ENCODE measurements around the gene UBR2.

Gene UBR2

DNA sequence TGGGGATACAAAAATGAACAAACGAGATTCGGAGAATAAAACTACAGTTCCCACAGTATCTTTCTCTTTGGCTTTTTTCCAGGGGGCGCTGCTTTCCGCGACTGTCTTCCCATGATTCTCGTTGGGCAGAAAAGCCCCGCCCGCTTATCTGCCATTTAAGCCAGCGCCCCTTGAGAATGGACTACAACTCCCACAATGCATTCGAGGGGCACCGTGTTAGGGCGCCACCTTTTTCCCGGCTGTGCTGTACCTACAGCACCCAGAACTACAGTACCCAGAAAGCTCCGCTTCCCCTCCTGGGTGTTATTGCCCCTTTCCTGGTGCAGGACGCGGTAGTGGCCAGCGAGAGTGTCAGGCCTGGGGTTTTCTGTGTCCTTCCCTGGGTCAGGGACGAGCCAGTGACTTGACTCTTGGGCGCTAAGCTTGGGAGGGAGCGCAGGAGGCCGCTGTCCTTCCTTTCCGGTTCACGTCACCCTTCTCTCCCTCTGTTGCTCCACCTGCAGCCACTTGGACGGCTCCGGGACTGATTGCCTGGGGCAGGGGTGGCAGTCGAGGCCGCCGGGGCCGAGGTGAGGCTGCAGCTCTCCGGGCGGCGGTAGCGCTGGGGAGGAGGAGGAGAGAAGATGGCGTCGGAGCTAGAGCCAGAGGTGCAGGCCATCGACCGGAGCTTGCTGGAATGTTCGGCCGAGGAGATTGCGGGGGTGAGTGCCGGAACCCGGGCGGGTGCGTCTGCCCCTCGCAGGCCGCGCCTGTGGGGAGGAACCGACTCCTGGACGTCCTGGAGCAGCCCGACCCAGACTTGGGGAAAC, at the start of gene UBR2:
UBR2 (plus strand) TSS at position 333 of the 809 bp plus-strand sequence; CDS start at position 624, 291 bp downstream.
- peak; percentile 97 for DNase-seq

DNA sequence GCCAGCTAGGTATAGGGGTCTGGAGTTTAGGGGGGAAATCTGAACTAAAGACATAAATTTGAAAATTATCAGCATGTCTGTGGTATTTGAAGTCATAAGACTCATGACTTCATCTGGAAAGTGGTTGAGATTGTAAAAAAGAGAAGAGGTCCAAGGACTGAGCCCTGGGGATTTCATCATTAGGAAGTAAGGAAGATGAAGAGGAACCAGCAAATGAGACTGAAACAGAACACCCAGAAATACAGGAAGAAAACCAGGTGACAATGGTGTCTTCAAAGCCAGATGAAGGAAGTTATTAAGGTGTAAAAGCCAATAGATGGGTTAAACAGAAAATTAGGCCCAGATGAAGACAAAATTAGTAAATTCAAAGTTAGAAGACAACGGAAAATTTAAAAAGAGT, 49.1 kb upstream of the UBR2 start:
- DNase-seq, result no peak

DNA sequence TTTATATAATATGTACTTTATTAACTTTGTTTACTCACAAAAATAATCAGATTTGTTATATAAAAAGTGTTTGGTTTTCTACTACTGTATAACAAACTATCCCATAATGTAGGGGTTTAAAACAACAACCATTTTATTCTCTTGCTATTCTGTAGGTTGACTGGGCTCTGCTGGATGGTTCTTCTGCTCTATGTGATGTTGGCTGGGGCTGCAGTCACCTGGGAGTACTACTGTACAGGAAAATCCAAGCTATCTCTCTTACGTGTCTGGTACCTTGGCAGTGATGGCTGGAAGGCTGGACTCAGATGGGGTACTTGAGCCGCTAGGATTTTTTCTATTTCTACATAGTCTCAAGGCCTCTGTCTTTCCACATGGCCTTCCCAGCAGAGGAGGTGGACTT, 44.0 kb upstream of the UBR2 start:
- no peak for DNase-seq

DNA sequence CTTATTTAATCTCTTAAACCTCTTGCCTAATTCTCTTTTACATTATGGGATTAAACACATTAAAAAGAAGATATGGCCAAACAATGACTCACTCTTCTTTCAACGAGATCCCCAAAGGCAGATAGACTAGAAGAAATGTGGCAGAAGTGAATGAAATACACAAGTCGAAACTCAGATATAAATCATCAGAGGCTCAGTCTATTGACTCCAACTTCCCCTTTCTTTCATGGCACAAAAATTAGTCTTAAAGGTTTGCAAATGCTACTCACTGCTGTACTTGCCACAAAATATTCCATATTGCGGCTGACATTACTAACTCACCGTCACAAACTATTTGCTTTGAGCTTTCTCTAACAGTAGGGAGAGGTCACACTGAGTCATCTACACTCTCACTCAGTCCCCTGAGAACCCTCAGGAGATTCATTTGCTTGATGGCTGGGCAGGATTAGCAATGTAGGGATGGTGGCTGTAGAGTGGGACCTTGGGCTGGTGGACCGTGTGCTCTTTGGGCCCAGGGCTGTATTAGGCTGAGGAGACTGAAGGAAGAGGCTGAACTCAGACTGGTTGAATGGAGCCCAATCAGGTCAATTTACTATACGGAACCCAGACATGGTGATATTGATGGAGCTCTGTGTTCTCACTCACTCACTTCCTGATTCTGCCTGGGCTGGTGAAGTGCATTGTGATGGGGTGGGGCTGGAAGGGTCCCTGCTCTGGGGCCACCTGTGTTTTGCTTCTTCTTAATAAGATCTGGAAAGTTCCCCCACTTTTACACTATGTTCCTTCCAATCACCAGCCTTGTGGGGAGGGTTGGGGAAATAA, 42.8 kb upstream of the UBR2 start:
- DNase-seq, result no peak

DNA sequence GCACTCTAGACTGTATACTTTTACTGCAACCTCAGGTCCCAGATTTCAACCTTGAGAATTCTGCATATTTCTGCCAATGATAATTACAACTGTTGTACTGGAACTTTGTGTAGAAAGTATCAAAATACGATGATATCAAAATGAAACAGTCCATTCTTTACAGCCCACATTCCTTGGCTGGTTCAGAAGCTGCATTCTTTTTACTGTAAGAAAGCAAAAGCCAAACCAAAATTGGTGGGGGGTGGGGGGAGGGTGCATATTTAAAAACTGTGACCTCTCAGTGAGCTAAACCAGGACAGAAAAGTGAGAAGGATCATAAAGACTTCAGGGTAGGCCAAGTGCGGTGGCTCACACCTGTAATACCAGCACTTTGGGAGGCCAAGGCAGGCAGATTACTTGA, 41.8 kb upstream of the UBR2 start:
- no peak for DNase-seq

DNA sequence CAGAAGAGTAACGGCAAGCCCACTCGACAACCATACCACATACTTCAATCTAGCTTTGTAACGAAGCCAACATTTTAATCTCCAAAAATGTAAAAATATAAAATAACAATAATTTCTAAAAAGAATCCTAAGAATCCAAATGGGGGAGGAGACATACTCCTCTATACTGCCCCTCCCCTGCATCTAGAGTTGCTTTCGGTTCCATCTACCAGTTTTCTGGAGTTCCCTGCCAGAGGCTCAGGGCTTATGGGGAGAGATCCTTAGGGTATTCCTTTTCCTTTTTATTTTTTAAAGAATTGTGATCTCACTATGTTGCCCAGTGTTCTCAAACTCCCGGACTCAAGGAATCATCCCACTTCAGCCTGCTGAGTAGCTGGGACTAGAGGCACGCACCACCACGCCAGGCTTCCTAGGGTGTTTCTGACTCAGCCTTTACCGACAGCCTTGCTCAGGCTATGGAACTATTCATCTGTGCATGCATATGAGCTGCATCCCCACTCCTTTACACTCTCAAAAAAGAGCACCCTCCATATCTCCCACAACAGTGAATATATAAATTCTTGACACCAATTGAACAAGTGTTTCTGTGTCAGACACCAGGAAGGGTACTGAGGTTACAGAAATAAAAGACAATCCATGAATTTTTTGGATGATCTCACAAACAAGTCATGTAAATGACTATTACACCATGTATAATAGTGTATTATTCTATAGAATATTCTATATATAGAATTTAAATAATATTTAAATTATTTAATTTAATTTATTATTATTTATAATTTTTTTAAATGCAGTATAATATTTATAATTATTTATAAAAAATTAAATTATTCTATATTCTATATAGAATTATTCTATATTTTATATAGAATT, 40.7 kb upstream of the UBR2 start:
- no peak for DNase-seq

DNA sequence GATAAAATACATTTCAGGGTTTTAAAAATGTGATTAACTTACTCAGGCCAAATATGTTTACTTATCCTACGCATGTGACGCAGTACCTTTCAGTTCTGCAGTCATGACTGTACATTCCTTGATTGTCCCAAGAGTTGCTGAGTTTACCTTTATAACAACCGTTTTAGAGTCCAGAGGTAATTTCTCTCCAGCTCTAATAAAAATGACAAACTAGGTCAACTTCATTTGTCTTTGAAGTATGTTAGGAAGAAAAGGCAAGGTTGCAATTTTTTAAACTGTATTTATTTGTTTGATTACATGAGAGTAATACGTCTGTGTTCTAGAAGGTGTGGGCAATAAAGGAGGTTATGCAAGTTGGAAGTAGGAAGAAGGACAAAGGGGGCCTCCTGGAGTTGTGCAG, 38.6 kb upstream of the UBR2 start:
- DNase-seq, result no peak

DNA sequence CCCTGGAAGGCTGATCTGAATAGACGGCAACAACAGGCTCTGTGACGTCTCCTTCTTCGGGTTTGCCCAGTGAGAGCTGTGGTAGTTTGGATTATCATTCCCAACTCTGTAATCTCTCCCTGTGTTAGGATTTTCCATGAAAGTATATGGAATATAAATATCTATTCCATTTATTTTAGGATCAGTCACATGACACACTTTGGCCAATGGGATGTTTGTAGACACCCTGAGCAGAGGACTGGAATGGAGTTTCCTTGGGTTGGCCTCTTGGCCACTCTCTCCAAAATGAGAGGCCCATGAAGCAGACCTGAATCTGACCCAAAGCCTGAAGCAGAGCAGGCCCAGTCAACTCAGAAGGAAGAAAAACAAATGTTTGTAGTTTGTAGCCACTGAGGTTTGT, 37.2 kb upstream of the UBR2 start:
- no peak for DNase-seq

DNA sequence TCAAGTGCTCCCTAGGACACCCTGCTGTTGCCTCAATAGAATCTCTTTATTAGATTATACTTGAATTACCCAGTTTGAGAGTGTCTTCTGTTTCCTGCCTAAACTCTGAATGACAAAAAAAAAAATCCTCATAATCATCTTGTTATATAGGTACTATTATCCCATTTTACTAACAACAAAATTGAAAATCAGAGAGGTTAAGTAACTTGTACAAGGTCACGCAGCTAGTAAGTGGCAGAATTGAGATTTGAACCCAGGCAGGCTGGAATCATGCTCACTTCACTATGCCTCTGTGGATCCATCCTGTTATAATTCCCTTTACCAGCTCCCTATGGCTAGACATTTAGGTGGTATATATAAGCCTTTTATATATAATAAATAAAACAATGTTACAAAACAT, 36.6 kb upstream of the UBR2 start:
- no peak for DNase-seq

DNA sequence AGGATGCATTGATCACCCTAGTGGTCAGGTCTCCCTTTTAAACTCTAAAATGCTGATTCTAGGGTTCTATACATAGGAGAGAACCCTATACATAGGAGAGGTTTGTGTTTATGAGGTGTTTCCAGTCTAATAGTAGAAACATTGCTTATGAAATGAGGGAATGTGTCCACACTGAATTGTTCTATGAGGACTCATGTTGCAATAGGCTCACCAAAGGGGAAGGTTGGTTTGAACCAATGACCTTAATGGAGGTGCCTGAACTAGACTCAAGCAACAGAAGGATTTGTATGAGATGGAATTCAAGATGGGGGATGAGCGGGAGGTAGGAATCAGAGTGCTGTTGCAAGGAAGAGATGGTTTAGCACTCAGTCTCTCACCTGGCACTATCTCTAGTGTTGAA, 33.5 kb upstream of the UBR2 start:
- DNase-seq, result no peak

DNA sequence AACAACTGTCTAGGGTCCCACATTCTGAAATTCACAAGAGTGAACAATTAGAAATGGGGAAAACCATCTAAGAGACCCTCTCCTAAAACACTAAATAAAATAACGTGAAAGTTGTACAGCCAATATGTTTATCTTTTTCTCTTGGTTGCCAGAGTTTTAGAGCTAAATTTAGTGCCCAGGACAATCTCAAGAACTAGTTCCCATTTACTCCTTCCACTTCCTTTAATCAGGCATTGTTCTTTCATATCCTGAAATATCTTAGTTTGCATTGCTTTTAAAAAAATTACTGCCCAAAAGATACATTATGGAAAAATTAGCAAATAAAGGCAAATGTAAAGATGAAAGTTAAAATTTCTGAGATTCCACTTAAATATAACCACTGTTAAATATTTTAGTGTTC, 33.1 kb upstream of the UBR2 start:
- no peak for DNase-seq

DNA sequence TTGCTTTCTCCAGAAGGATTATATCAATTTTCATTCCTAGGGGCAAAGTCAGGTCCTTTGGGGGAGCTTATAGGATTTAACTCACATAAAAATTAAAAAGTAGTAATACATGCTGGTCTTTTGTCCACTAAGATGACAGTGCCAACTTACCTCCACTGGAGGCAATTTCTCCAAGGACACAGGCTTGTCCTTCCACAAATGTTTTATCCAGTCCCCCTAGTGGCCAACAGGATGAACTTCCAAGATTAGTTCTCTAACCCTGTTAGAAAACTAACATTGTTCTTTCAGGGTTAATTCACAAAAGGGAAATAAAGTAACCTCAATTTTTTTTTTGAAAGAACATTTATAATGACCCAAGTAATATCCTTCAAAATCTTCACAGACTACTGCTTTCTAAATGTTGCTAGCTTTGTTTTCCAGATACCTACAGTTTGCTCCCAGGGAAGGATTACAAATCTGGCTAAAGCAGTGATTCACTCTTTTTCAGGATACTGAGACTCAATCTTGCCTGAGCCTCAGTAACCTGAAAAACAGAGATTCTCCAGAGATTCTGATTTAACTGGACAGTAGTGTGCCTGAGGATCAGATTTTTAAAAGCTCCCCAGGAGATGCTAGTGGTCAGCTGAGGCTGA, 31.7 kb upstream of the UBR2 start:
- DNase-seq, result peak; percentile 62

DNA sequence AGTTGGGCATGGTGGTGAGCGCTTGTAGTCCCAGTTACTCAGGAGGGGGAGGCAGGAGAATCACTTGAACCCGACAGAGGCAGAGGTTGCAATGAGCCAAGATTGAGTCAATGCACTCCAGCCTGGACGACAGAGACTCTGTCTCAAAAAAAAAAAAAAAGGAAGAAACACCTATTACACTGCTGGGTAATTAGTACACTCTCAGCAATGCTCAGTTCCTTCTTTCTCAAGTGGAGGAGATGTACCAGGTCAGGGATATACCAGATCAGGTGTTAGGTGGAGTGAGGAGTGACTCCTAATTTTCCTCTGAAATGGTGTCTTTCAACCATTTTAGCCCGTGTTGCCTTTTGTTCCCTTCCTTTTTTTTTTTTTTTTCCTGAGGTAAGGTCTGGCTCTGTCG, 30.0 kb upstream of the UBR2 start:
- DNase-seq, result no peak

DNA sequence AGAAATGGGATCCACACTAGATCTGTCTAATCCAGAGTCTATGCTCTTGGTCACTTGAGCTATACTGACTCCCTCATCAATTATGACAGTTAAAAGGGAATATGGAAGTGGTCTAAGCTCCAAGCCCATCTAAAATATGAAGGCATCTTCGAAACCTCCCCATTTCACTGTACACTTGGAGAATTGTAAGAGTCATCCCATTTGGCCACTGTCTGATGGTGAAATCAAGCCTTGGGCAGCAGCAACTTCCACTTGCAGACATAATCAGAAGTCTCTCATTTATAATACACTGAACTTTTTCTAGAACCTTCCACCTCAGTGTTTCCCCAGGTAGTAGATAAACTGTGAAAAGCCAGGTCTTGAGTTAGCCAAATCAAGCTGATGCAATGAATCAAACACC, 26.3 kb upstream of the UBR2 start:
- no peak for DNase-seq

DNA sequence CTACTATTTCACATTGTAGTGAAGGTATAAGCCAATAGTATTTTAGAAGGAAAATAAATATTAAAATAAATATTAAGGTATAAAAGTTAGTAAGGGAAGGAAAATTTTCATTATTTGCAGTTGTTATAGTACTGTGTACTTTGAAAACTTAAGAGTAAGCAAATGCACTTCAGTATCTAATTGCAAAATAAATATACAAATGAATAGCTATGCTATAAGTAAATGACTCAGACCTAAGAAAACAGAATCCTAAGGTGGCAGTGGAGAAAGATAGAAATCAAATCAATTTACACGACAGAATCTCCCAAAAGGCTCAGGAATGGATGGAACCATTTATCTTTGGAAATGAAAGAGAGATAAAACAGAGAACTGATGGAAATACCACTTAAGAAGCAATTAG, 24.7 kb upstream of the UBR2 start:
- DNase-seq, result no peak

DNA sequence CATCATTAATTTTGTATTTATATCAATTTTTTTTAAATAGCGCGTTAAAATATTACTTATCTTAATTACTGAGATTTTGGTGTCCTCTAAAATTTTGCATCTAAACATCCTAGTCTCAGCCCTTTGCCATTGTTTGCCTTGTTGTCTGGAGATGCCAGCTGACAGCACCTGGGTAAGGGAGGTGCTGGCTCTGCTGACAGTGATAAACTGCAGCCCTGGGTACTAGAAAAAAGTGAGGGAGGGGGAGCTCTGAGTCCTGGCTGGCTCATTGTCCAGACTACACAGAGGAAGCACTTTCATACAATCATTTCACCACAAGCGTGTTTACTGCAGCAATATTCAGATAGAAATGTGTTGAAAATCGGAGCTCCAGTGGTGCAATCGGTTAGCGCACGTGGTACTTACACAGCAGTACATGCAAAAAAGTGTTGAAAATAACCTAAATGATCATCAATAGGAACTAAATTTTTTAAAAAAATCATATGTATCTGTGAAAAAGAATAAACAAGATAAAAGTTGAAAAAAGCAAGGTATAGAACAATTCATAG, 18.5 kb upstream of the UBR2 start:
- DNase-seq, result no peak

DNA sequence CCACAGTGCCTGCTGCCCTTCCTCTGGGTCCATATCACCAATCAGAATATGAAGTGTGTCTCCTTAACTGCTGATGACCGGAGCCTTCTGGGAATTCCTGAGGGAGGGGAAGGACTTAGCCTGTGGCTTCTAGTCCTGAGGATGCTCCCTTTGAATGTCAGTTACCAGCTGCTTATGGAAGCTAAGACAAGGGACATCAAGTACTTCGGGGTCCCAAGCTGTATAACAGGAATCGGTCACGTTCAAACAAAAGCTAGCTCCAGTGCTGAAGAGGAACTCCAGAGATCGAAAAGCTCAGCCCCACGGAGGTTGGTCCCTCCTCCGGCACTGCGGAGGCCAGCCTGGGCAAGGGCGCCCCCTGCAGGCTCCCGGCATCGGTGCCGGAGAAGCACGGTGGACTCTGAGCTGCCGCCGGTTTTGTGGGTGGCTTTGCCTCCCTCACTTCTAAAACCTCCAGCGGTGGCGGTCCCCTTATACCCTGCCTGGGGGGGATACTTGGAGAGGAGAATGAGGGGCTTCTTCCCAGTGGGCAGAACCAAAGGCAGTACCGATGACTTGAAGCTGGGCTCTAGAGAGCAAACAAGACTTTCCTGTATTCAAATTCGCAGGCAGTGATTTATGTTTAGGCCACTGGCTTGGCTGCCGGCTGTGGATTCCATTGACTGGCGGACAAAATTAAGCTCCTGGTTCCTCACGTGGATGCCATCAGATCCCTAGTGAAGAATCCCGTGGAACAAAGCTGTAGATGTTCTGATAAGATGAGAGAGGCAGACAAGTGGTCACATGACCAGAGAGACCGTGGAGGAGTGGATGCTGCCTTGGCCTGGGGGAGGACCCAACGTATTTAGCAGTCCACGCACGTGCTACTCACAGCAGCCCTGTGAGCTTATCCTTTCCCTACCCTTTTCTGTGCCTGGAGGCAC, 16.2 kb upstream of the UBR2 start:
- peak; percentile 87 for DNase-seq

DNA sequence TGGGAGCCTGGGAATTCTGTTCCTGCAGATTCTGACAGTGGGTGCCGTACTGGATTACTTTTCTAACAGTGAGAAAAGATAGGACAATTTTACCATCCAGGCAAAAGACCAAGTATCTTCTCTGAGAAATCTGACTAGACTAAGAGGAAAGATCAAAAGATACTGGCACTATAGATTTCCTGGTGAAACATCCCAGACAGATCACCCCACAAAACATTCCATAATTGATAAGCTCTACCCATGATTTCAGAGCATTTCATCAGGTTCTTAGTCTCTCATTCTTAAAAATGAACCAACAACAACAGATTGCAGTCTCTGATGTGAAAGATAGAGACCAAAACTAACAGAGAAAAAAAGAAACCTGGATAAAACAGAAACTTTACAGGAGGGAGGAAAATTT, 13.6 kb upstream of the UBR2 start:
- no peak for DNase-seq

DNA sequence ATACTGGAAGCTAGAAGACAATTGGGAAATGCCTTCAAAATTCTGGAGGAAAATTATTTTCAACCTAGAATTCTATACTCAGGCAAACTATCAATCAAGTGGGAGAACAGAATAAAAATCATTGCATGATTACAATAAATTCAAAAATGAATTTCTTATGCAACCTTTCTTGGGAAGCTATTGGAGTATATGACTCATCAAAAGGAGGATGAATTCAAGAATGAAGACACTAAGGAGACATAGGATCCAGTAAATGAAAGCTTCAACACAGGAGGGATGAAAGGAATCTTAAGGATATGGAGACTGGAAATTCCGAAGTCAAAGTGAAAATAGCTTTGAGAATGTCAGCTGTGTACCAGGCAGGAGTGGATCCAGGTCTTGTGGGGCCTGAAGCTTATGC, 12.6 kb upstream of the UBR2 start:
- DNase-seq, result no peak

DNA sequence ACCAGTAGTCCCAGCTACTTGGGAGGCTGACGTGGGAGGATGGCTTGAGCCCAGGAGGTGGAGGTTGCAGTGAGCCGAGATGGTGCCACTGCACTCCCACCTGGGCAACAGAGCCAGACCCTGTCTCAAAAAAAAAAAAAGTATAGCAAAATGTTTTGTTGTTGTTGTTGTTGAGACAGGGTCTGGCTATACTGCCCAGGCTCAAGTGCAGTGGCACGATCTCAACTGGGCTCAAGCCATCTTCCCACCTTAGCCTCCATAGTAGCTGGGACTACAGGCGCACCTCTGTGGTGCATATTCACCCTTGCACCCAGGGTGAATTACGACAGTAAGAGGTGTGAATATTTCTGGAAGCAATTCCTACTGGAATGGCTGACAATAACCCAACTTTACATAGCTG, 11.4 kb upstream of the UBR2 start:
- no peak for DNase-seq
